DMS 273 treated with DMSO at 0.1 percent for 48 hours (cell line): ENCODE measurements around the gene PTPRG.

Source experiments
- DNase-seq: peaks from one replicate; lab custom pipeline; 2025; lab: John Stamatoyannopoulos, UW

The PTPRG gene

DNA sequence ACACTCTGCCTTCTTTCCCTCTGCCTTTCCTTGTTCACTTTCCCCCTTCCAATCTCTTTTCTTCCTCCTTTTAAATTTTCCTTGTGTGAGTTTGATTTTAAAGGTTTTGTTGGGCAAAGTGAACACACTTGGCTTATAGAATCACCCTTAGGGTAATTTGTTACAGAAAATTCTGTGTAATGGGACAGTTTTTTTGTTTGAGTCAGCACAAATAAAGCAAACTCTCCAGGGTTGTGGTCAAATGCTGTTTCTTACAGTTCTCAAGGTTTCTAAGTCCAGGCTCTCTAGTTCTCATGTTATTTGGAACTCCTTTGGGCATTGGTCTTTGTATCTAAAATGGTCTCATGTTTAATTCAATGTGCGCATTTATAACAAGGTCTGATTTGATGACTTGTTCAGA lies 307.1 kb downstream of the PTPRG start:
- no peak for DNase-seq

- no peak for DNase-seq
Measured at GRCh38 chr3:61869371-61869770, 308.0 kb downstream of the PTPRG start.

GRCh38 chr3:61871644-61872043 lies 310.3 kb downstream of the PTPRG start:
- no peak for DNase-seq

GRCh38 chr3:61872077-61872706 lies 310.8 kb downstream of the PTPRG start:
- no peak for DNase-seq

GRCh38 chr3:61875046-61875844 lies 313.9 kb downstream of the PTPRG start:
- no peak for DNase-seq

GRCh38 chr3:61875976-61876671 lies 314.8 kb downstream of the PTPRG start:
- DNase-seq, result no peak

DNA sequence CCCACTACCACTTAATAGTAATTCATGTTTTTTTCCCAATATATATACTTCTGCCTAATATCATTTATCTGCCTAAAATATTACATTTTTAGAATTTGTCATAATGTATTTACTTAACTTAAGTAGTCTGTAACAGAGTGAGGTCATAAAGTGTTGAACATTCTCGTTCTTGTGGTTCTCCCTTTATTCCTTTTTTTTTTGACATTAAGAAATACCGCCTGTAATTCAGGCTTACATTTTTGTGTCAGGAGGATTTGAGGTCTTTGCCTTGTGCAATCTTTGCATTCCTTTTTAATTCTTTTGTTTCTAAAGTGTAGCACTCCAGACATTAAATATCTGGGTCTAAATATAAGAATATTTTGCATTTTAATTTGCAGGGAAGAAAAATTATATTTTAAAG lies 315.4 kb downstream of the PTPRG start:
- DNase-seq, result no peak

GRCh38 chr3:61877359-61878138 lies 316.2 kb downstream of the PTPRG start:
- DNase-seq, result no peak

GRCh38 chr3:61882253-61882652 lies 320.9 kb downstream of the PTPRG start:
- DNase-seq, result no peak

GRCh38 chr3:61884794-61885193 lies 323.4 kb downstream of the PTPRG start:
- DNase-seq, result no peak

GRCh38 chr3:61885414-61885813 lies 324.0 kb downstream of the PTPRG start:
- DNase-seq, result no peak

- no peak for DNase-seq
Measured at GRCh38 chr3:61887206-61887605, 325.8 kb downstream of the PTPRG start.

GRCh38 chr3:61889259-61889658 lies 327.9 kb downstream of the PTPRG start:
- no peak for DNase-seq

DNA sequence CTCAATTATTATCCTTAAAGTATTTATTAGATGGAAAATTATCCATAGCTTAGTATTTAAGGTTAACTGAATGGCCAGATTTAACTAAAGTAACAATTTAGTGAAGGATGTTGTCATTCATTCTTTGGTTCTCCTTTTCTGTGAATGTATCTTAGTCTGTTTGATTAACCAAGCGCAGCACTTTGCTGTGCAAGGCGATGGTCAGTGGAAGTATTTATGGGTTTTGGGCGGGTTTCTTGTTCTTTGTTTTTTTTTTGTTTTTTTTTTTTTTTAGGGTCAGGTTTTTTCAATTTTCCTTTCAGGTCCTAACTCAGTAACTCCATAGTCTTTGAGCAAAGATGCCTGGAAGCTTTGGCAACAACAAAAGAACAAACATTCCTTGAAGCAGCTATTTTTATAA lies 328.8 kb downstream of the PTPRG start:
- no peak for DNase-seq

GRCh38 chr3:61890586-61890985 lies 329.2 kb downstream of the PTPRG start:
- DNase-seq, result no peak

GRCh38 chr3:61892891-61893290 lies 331.5 kb downstream of the PTPRG start:
- peak; percentile 46 for DNase-seq

- DNase-seq, result peak; percentile 53
Measured at GRCh38 chr3:61893840-61894566, 332.6 kb downstream of the PTPRG start.

DNA sequence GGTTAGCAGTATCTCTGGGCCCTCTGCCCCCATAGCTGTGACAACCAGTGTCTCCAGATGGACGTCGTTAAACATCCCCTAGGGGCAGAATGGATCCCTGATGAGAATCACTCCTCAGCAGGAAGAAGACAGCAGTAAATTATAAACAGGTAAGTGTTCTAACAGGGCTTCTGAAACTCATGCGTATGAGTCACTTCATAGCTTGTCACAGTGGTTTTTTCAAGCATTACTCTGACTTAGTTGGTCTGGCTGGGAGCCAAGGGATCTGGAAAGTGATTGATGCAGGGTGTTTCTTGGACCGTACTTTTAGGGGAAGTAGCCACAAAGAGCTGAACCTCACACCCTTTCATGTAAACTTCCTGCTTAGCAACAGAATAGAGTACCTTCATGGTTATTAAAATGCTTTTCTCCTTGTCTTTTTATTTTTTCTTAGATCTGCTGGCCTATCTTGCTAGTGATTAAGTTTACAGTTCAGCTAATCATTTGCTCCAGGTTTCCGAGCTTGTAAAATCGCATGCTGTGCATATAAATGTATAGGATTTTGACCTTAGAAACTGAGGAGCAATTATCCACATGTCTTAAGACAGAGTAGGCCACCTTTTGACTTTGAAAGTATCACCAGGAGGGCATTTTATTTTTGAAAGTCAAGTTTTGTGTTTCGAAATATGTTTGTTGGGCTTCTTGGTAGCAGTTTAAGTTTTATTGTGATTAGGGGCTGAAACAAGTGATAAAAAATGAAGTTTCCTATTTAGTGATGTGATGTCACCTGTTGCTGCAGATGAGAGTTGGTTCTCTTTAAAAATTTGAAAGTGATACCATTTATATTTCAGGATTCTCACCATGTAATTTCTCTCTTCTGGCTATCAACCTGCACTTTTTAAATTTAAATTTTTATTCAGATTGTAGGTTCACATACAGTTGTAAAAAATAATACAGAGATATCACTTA lies 333.9 kb downstream of the PTPRG start:
- peak; percentile 25 for DNase-seq

- DNase-seq, result no peak
Measured at GRCh38 chr3:61896251-61896650, 334.9 kb downstream of the PTPRG start.

DNA sequence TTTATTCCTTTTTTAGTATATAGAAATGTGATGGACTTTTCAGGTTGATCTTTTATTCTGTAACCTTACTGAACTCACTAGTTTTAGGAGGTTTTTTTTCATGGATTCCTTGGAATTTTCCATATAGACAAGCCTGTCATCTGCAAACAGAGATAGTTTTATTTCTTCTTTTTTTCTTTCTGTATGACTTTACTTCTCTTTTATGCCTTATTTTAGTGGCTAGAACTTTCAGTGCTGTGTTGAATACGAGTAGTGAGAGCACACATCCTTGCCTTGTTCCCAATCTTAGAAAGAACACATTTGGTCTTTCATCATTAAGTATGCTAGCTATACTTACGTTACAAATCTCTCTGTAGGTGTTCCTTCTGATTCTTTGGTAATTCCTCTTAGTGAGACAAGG lies 336.5 kb downstream of the PTPRG start:
- DNase-seq, result no peak
